Cardiac septum (tissue), 1 donor: ENCODE results near the gene ANO1. TPM values are rescaled to one million over a fixed set of nuclear protein-coding genes. Genes with fewer than 3 reads are reported as not detected.

Experiments
- DNase-seq: peaks from one replicate; pipeline ENCODE4 v3.0.0-alpha.2; 2020; ENCODE audit warnings: low spot score
- intact Hi-C: fragments of 100-400 bp; cut with DNase I; formaldehyde crosslinking; loops from one replicate; pipeline ENCODE4 v1.14.0; 2022
- total RNA-seq: library from RNA; stranded (reverse); fragmentation: NEBNext Ultra II Directional; extraction: Animal tissue kit (Norgen Biotek cat#: 25700); gene quantifications from one replicate; pipeline ENCODE4 v1.2.1, GENCODE V29; 2021
- donor health status: DM: no; HTN: no; CAD: no.

The ANO1 gene
- total RNA-seq, 1 donor from 2014 or later: 18.4 TPM

DNA sequence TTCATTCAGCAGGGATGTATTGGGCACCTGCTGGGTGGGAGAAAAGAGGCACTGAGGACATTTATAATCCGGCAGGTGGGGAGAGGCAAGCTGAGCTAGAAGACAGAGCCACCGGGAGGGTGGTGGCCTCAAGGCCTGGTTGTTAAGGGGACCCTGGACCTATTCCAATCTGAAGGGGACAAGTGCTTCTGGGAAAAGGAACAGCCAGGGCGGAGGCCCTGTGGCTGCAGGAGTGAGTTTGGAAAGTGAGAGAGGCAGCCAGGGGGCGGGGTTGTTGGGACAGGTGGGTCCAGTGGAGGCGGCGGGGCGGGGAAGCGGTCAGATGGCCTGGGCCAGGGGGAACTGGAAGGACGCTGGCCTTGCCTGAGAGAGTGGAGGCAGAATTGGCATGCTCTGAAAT lies 29.1 kb downstream of the ANO1 start:
- DNase-seq: no peak

DNA sequence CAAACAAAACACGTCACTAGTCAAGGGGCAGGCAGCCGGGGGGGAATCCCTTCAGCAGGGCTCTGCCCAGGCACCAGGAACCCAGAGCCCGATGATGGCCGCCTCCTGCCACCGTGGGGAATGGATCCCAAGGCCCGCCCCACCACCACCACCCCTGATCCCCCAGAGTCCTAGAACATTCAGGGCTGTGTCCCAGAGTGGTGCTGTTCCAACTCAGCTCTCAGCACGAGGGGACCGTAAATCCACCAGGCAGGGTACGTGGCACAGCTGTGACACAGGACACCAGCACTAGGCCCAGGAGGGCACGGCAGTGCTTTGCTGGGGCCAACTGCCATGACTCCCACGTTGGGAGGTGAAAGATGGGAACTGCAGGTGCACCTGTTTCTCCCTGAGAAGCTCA lies 29.6 kb downstream of the ANO1 start:
- intact Hi-C loops: no loop called here
- no peak for DNase-seq

More for the DNA sequence above, 29.1 kb downstream of the ANO1 start:
- intact Hi-C loops: no loop called here

DNA sequence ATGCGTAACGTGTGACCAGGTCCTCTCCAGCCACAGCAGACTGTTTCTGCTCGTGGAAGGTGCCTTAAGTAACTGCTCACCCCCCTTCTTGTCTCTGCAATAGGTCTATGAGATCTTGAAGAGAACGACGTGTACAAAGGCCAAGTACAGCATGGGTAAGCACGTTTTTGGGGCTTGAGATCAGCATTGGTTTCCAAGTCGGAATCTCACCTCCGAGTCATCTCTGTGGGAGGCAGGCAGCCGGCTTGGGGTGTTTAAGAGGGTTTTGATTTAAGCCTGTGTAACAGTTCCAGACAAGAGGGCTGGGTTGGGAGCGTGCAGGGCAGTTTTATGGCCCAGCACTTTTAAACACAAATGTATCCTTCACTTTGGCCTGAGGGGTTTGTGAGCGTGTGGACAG lies 30.1 kb downstream of the ANO1 start:
- intact Hi-C loops: no loop called here
- DNase-seq: no peak

DNA sequence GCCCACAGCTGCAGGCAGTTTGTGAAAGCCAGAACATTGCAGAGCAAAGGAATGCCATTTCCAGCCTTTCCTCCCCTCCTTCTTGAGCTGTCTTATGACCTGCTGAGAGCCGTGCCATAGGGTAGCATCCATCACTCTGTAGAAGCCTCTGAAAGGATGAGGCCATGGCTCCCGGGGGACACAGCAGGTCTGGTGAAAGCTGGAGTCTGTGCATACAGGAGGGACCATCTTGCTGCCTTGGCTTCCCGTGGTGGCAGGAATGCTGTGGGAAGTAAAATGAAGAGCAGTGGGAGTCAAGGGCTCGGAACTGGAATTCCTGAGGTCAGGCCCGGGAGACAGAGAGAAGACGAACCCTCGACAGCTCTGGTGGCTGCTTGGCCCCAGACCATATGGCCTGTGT lies 30.9 kb downstream of the ANO1 start:
- no peak for DNase-seq
- intact Hi-C loops: no loop called here

DNA sequence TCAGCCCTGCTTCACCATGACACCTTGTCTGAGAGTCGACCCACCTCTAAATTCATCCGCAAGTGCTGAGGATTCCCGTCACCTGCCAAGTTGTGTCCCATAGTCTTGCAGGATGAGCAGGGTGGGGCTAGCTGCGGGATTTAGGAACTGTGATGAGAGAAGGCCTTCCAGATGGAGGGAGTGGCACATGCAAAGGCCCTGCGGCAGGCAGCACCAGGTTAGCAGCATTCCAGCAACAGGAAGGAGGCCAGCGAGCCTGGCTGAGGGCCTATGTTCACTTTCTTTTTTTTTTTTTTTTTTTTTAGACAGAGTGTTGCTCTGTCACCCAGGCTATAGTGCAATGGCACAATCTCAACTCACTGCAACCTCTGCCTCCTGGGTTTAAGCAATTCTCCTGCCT lies 31.8 kb downstream of the ANO1 start:
- no peak for DNase-seq
- intact Hi-C loops: loop anchor here (10.0 kb wide), 1 partner anchor 195 kb away; no protein-coding TSS in a partner anchor

DNA sequence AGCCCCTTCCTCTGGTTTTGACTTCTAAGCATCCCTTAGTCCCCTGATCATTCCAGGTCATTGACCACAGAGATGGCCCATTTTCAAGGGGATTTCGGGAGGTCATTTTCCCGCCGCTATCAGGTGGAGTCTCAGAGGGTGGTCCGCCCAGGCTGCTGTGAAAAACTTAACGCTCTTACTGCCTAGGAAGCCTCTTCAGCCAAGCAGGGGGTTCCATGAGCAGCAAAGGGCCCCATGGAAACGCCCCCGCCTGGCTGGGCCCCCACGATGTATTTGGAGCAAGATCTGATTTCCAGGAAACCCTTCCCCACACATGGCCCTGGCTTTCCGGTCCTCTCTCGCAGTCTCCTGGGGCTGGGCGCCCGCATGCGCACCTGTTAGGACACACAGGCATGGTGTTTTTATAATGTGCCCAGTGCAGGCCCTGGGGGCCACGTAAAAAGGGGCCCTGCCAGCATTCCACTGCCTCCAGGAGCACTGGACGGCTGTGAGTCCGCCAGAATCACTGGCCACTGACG lies 32.5 kb downstream of the ANO1 start:
- intact Hi-C loops: loop anchor here (10.0 kb wide), 1 partner anchor 196 kb away; no protein-coding TSS in a partner anchor
- no peak for DNase-seq

DNA sequence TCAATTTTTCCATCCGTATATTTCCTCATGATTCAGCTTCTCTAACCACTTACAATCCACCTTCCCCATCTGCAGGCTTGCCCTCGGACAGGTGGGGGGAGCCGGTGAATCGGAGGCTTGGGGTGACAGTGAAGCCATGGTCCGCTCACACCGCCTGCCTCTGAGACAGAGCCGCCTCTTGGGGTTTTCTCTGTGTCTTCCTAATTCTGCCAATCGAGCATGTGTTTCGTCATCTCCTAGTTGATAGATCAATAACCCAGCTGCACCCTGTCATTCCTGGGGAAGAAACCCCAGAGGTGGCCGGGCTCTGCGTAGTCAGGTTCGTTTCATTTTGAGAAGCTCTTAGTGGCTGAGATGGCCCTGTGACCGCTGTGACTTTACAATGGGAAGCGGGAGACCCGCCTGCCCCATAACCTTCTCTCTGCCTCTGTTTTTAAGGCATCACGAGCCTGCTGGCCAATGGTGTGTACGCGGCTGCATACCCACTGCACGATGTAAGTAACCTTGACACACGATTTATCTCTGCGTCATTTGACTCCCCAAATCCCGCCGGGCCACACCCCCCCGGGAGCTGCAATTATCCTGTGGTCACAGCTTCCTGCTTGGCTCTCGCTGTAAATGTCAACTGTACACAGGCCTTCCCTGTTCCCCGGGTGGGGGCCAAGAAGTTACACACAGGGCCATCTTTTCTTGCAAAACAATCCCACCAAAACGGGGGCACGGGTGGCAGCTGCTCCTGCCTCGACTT lies 33.3 kb downstream of the ANO1 start:
- DNase-seq: no peak
- intact Hi-C loops: loop anchor here (10.0 kb wide), 1 partner anchor 197 kb away; no protein-coding TSS in a partner anchor

DNA sequence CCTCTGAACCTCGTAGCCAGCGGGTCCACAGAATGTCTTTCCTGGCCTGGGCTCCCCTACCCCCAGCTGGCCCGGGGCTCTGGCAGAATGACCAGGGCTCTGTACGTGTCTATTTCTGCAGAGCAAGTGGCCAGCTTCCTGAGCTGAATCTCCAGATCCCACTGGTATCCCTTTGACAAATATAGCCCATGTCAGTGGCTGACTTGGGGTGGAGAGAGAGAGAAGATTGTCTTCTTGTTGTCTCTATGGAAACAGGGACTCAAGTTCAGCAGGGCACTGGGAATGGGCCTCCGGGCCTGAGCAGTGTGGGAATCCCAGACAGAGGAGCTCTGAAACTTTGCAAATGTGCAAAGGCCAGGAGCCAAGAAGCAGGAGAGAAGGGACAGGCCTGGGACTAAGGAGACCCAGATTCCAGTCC lies 33.9 kb downstream of the ANO1 start:
- DNase-seq: no peak
- intact Hi-C loops: loop anchor here (10.0 kb wide), 1 partner anchor 197 kb away; no protein-coding TSS in a partner anchor

DNA sequence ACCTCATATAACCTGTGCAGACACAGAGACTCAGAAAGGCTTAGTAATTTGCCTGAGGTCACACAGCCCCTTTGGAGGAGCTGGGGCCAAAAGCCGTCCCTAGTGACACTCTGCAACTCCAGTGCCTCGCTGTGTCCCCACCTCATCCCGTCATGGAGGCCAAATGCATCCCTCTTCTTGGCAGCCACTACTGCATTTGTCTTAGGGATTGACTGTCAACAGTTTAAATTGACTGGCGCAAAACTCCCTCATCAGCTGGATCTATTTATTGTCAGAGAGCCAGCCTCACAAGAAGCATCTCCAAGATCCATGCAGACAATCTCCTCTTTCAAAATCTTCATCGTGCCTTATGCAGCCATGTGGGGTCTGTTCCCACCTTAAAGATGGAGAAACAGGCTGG lies 35.7 kb downstream of the ANO1 start:
- no peak for DNase-seq
- intact Hi-C loops: loop anchor here (10.0 kb wide), 1 partner anchor 199 kb away; no protein-coding TSS in a partner anchor

DNA sequence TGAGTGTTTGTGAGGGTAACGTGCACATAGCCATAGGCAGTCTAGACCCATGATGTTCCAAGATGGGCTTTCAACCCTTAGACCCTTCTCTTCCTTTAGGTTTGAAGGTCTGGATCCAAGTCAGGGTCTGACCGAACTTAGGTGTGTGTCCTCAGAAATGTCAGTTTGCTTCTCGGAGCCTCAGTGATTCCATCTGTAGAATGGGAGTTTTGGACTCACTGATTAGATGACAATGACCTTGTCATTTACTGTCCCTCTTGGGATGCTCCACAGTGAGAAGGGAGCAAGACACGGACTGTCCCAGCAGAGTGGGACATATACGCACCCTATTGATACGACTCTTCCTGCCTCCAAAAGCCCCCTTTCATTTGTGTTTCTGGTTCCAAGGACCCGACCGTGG lies 37.7 kb downstream of the ANO1 start:
- DNase-seq: no peak
- intact Hi-C loops: loop anchor here (10.0 kb wide), 1 partner anchor 201 kb away; no protein-coding TSS in a partner anchor

DNA sequence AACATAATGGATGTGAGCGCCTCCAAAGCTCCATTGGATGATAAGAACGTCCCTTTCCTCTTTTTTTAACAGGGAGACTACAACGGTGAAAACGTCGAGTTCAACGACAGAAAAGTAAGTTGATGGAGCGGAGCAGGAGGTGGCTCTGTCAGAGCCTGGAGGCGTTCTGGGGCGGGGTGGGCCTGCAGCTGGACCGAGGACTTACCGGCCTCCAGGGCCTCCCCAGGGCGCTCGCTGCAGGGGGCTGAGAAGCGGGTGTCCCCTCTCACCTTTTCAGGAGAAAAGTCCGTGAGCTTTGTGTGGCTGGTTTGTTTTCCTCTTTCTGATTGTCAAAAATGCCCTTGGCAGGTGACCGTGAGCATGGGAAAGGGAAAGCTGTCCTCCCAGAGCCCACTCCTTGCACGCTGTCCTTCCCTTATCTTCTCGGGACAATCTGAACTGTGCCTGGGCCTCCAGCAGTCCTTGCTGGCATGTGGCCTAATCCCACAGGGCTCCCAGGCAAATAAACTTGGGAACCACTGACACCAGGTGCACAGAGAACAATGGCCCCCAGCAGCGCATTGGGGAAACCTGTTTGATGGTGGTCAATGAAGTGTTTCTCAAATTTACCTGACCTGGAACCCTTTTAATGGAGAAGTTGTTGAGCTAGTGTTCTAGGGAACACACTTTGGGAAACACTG lies 38.4 kb downstream of the ANO1 start:
- intact Hi-C loops: loop anchor here (10.0 kb wide), 1 partner anchor 202 kb away; no protein-coding TSS in a partner anchor
- no peak for DNase-seq

DNA sequence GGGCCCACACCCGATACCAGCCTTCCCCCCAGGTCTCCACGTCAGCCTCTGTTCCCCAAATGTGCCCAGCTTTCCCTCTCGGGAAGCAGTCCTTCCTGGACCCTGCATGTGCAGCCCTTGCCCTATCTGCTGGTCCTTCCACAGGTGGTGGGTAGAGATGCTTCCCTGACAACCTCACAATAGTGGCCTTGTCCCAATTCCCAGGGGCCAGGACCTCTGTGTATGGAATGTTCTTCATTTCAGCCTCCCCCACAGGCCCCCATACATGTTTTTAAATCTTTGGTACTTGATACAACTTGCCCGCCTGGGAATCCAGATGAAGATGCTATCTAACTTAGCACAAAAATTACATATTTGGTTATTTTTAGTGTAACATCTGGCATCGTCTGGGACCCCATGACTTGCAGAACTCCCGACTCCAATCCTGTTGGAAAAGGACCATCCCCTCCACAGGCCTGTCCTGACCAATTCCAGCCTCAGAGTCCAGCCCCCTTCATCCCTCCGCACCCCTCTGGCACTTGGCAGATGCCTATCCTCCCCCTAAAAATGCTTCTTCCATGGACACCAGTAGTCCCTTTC lies 39.5 kb downstream of the ANO1 start:
- intact Hi-C loops: loop anchor here (10.0 kb wide), 1 partner anchor 203 kb away; no protein-coding TSS in a partner anchor
- DNase-seq: no peak

DNA sequence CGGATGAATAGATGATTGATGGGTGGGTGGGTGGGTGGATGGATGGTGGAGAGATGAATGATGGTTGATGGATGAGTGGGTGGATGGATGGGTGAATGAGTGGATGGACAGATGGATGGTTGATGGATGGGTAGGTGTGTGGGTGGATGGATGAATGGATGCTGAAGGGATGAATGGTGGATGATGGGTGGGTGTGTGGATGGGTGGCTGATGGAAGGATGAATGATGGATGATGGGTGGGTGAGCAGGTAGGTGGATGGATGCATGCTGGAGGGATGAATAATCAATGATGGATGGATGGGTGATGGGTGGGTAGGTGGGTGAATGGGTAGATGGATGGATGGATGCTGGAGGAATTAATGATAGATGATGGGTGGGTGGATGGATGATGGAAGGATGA lies 40.5 kb downstream of the ANO1 start:
- DNase-seq: no peak
- intact Hi-C loops: loop anchor here (10.0 kb wide), 1 partner anchor 204 kb away; no protein-coding TSS in a partner anchor

DNA sequence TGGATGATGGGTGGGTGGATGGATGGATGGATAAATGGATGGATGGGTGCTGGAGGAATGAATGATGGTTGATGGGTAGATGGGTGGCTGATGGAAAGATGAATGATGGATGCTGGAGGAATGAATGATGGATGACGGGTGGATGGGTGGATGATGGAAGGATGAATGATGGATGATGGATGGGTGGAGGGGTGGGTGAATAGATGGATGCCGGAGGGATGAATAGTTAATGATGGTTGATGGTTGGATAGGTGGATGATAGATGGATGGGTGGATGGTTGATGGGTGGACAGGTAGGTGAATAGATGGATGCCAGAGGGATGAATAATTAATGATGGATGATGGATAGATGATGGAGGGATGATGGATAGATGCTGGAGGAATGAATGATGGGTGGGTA lies 41.4 kb downstream of the ANO1 start:
- no peak for DNase-seq
- intact Hi-C loops: loop anchor here (10.0 kb wide), 1 partner anchor 205 kb away; no protein-coding TSS in a partner anchor

DNA sequence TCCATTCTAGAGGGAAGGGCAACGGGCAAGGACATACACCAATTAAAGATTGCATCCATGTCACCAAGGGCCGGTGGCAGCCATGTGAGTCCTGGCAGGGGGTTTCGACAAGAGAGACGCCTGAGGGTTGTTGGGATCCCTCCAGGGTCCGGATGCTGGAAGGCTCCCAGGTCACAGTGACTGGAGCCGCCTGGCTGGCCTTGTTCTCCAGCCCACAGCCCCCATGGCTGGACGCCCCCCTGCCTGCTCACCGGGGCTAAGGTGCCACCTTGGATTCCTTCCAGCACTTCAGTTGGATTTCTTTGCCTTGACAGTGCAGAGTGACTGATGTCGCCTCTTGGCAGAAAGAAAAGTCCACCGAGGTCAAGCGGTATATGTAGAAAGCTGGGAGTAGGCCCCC lies 42.6 kb downstream of the ANO1 start:
- no peak for DNase-seq
- intact Hi-C loops: no loop called here

DNA sequence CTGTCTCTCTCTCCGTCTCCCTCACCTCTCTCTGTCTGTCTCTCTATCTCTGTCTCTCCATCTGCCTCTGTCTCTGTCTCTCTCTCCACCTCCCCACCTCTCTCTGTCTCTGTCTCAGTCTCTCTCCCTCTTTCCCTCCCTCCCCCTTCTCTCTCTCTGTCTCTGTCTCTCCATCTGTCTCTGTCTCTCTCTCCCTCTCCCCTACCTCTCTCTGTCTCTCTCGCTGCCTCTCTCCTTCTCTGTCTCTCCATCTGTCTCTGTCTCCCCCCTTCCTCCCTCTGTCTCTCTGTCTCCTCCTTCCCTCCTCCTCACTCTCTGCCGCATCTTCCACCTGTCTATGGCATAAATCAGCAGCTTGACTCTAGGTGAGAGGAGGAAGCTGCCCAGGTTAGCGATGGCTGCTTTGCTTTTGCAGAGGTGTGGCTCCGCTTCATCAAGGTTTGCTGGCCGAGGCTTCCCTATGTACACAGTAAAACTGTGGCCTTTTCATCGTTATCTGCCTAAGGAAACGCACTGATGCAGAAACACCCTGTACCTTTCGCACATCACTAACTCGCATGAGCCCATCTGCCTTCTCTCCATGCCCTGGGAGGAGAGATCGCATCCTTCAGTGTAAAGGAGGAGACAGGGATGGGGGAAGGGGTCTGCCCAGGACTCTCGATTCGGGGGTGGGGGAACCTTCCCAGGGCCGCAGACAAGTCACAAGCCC lies 44.5 kb downstream of the ANO1 start:
- intact Hi-C loops: no loop called here
- no peak for DNase-seq

DNA sequence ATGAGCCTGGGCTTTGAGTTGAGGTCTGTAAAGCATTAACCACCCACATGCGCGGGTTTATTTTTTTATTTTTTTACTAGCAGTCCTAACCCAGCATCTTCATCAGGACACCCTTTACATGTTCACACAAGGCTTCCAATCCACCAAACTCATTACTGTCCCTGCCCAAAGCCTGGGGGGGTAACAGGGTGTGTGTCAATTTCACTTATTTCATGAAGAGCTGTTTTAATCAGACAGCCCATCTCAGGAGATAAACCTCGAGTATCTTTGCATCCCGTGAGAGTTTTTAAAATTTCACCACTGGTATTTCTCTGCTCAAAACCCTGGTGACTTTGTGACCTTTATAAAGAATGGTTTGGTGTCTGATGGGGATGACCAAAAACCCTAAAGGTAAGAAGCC lies 45.6 kb downstream of the ANO1 start:
- intact Hi-C loops: no loop called here
- no peak for DNase-seq

DNA sequence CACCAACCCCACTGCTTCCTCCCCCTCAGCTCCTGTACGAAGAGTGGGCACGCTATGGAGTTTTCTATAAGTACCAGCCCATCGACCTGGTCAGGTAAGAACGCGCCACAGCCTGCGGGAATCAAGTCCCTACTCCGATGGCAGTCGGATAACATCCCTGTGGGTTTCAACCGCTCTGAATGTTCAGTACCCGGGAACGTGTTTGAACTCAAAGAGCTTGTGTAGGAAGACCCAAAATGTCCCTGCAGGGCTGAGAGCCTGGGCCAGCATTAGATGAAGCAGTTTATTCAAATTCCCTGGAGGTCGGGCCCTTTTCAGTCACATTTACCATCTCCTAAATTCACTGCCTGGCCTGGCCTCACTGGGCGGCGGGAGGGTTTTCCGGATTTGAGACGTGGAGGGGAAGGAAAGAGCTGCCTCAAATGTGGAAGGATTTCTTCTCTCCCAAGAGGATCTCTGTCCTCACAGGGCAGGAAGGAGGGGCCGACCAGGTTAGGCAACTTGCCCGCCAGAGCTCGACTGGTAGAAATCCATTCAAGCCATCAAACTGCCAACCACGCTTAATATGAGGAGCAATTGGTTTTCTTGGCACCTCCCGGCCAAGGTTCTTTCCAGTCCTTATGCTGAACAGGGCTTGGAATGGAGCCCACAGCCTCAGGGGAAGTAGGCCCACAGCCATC lies 46.3 kb downstream of the ANO1 start:
- intact Hi-C loops: no loop called here
- no peak for DNase-seq

DNA sequence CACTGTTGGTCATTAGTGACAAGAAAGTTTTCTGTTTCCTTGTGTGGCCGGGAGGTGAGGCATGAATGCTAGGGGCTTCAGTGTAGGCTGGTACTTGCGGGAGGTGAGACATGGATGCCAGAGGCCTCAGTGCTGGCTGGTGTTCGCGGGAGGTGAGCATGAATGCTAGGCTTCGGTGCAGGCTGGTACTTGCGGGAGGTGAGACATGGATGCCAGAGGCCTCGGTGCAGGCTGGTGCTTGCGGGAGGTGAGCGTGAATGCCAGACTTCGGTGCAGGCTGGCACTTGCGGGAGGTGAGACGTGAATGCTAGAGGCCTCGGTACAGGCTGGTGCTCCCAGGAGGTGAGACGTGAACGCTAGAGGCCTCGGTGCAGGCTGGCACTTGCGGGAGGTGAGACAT lies 48.4 kb downstream of the ANO1 start:
- intact Hi-C loops: no loop called here

More for the DNA sequence above, 48.4 kb downstream of the ANO1 start:
- DNase-seq: no peak
